CD4-positive, CD25-positive, alpha-beta regulatory T cell (primary cell): ENCODE results near the gene MRPL34. TPM values are rescaled to one million over a fixed set of nuclear protein-coding genes. Genes with fewer than 3 reads are reported as not detected.

ENCODE experiments used
- ATAC-seq, 2 donors: fragments of 150-1000 bp; cut with Tn5 transposase; one replicate each; pipeline ENCODE4 v1.10.0; 2021; ENCODE audit warnings: low read depth in 2 of 2, moderate number of reproducible peaks in 2 of 2, moderate library complexity in 1 of 2
- DNase-seq, 3 donors: peaks; one replicate each; pipeline versions ENCODE4 v3.0.0 to v3.0.0-alpha.2; 2012 to 2022; ENCODE audit warnings: mixed read lengths in 1 of 3
- H3K27ac ChIP-seq: one replicate; pipeline ENCODE4 v1.7.0; 2013; ENCODE audit warnings: mild to moderate bottlenecking, low read length; ENCODE audit not compliant: insufficient read depth, poor library complexity, severe bottlenecking
- H3K27me3 ChIP-seq: one replicate; pipeline ENCODE4 v1.7.0; 2013; ENCODE audit warnings: low read length; ENCODE audit not compliant: control insufficient read depth, insufficient read depth
- H3K36me3 ChIP-seq: one replicate; pipeline ENCODE4 v1.7.0; 2013; ENCODE audit warnings: mild to moderate bottlenecking, low read length, moderate library complexity; ENCODE audit not compliant: control insufficient read depth, insufficient read depth
- H3K4me1 ChIP-seq: 2 replicates; pipeline ENCODE4 v1.7.0; 2013; ENCODE audit warnings: mild to moderate bottlenecking, low read length; ENCODE audit not compliant: insufficient read depth, control insufficient read depth, poor library complexity, severe bottlenecking
- H3K4me3 ChIP-seq: one replicate; pipeline ENCODE4 v1.7.0; 2013; ENCODE audit warnings: low read depth, mild to moderate bottlenecking, low read length, moderate library complexity
- H3K9me3 ChIP-seq, 2 experiments: 1 replicate in 1 of 2; 2 replicates in 1 of 2; pipeline ENCODE4 v1.7.0; 2013; ENCODE audit warnings: low read length in 2 of 2, mild to moderate bottlenecking in 1 of 2, moderate library complexity in 1 of 2; ENCODE audit not compliant: control insufficient read depth in 2 of 2
- H3K27ac Mint-ChIP-seq, 3 donors: one replicate each; pipeline ENCODE4 v1.8.0; 2020 to 2022; ENCODE audit warnings: mild to moderate bottlenecking in 3 of 3, mixed read lengths in 3 of 3, moderate library complexity in 2 of 3
- H3K27me3 Mint-ChIP-seq: one replicate; pipeline ENCODE4 v1.8.0; 2022; ENCODE audit warnings: mild to moderate bottlenecking, mixed read lengths
- H3K36me3 Mint-ChIP-seq: one replicate; pipeline ENCODE4 v1.8.0; 2020; ENCODE audit warnings: mixed read lengths
- H3K4me1 Mint-ChIP-seq, 4 donors: one replicate each; pipeline ENCODE4 v1.8.0; 2020 to 2022; ENCODE audit warnings: mixed read lengths in 4 of 4, mild to moderate bottlenecking in 1 of 4
- H3K4me3 Mint-ChIP-seq, 4 donors: one replicate each; pipeline ENCODE4 v1.8.0; 2020 to 2022; ENCODE audit warnings: mild to moderate bottlenecking in 4 of 4, mixed read lengths in 4 of 4, moderate library complexity in 3 of 4
- H3K9me3 Mint-ChIP-seq, 7 donors: one replicate each; pipeline ENCODE4 v1.8.0; 2020 to 2022; ENCODE audit warnings: mixed read lengths in 7 of 7, mild to moderate bottlenecking in 3 of 7, moderate library complexity in 2 of 7
- polyA plus RNA-seq, 4 donors: library from polyadenylated mRNA; unstranded; fragments of 300-500 nt; fragmentation: Illumina TruSeq; gene quantifications; one replicate each; pipeline ENCODE4 v1.2.3, GENCODE V29; 2021
- total RNA-seq: library from RNA; stranded (reverse); gene quantifications from one replicate; pipeline ENCODE4 v1.2.3, GENCODE V29; 2022

Gene MRPL34
- total and polyA plus RNA-seq, 5 donors from 2014 or later = 37.1 to 248 (median 231) TPM

GRCh38 chr19:17279436-17279835 lies 26.2 kb upstream of the MRPL34 start:
- DNase-seq = no peak
- no peak overlapping the region for H3K27ac Mint-ChIP-seq
- H3K9me3 ChIP-seq = no peaks in the 10 kb centered on the region
- ATAC-seq = no peak
- H3K9me3 Mint-ChIP-seq = no peaks in the 10 kb centered on the region
- H3K27me3 Mint-ChIP-seq = no peaks in the 10 kb centered on the region
- peaks cover 31% of the 10 kb centered on the region for H3K36me3 ChIP-seq
- no peak overlapping the region for H3K4me3 ChIP-seq
- peaks cover 0 to 11% (median 2%) of the 10 kb centered on the region in 4 donors for H3K4me1 Mint-ChIP-seq
- H3K4me1 ChIP-seq = peaks cover 15% of the 10 kb centered on the region
- no peaks in the 10 kb centered on the region for H3K27me3 ChIP-seq
- no peak overlapping the region for H3K27ac ChIP-seq
- H3K36me3 Mint-ChIP-seq = peaks cover 19% of the 10 kb centered on the region
- H3K4me3 Mint-ChIP-seq = peak overlapping the region in 1 of 4 donors; percentile 32

DNA sequence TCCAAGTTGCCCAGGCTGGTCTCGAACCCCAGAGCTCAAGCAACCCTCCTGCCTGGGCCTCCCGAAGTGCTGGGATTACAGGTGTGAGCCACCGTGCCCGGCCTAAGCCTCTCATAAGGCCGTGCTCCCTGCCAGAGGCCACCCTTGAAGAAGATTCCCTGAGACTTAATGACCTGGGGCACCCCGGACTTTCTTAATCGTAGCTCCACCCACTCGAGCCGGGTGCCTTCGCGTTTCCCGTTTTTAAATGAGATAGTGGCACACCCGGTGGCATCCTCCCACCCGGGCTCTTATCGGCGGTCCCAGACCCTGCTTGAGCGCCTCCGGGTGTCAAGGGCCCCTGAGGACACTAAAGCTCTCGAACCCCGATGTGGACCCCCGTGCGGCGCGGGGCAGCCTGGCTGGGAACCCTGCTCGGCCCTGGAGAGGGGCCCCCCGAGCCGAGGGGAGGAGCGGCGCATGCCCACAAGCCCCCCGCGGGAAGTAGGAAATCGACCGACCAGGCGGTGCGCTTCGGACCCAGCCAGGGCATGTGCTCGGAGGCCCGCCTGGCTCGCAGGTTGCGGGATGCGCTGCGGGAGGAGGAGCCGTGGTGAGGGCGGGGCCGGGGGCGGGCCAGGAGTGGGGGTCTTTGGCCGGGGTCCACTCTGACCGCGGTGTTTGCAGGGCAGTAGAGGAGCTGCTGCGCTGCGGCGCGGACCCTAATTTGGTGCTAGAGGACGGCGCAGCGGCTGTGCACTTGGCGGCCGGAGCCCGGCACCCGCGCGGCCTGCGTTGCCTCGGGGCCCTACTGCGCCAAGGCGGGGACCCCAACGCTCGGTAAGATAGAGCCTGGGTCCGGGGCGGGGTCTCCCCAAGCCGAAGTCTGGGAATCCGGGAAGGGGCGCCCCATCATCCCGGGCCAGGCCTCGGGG lies 24.0 kb upstream of the MRPL34 start, which contains the start of gene ANKLE1:
ANKLE1 (plus strand) TSS at position 511 of the 914 bp plus-strand sequence; CDS start at position 531, 20 bp downstream.
- Mint-ChIP-seq H3K4me1 (peaks cover 0 to 11% (median 2%) of the 10 kb centered on the region in 4 donors), H3K4me3 (peak within 1 kb of the TSS; percentile 60 to 91 (median 79)), H3K9me3 (no peaks in the 10 kb centered on the region), H3K27ac (no peak within 1 kb of the TSS), H3K36me3 (peaks cover 10% of the 10 kb centered on the region), H3K27me3 (no peaks in the 10 kb centered on the region)
- H3K27ac ChIP-seq = no peak within 1 kb of the TSS
- ATAC-seq (peak in 1 of 2 donors; percentile 34), DNase-seq (peak in 1 of 3 donors; percentile 56)
- no peaks in the 10 kb centered on the region for H3K27me3 ChIP-seq
- no peaks in the 10 kb centered on the region for H3K9me3 ChIP-seq
- peaks cover 15% of the 10 kb centered on the region for H3K4me1 ChIP-seq
- H3K4me3 ChIP-seq = peak within 1 kb of the TSS; percentile 15
- peaks cover 13% of the 10 kb centered on the region for H3K36me3 ChIP-seq

- H3K27me3 Mint-ChIP-seq = no peaks in the 10 kb centered on the region
- ATAC-seq = peak; percentile 87 to 88
- peak overlapping the region; percentile 15 for H3K4me3 ChIP-seq
- peaks cover 6% of the 10 kb centered on the region for H3K36me3 ChIP-seq
- peaks cover 15% of the 10 kb centered on the region for H3K4me1 ChIP-seq
- peak; percentile 64 to 80 (median 74) for DNase-seq
- H3K4me3 Mint-ChIP-seq = peak overlapping the region; percentile 60 to 91 (median 79)
- no peaks in the 10 kb centered on the region for H3K27me3 ChIP-seq
- H3K27ac Mint-ChIP-seq = no peak overlapping the region
- peaks cover 2% of the 10 kb centered on the region for H3K36me3 Mint-ChIP-seq
- H3K9me3 Mint-ChIP-seq = no peaks in the 10 kb centered on the region
- H3K27ac ChIP-seq = no peak overlapping the region
- H3K4me1 Mint-ChIP-seq = peaks cover 0 to 11% (median 2%) of the 10 kb centered on the region in 4 donors
- no peaks in the 10 kb centered on the region for H3K9me3 ChIP-seq
Measured at GRCh38 chr19:17282488-17283125, 23.1 kb upstream of the MRPL34 start.

- no peak overlapping the region for H3K27ac ChIP-seq
- Mint-ChIP-seq H3K27me3 (peaks cover 5% of the 10 kb centered on the region), H3K4me3 (no peak overlapping the region), H3K36me3 (peaks cover 2% of the 10 kb centered on the region), H3K9me3 (no peaks in the 10 kb centered on the region), H3K27ac (no peak overlapping the region), H3K4me1 (peaks cover 0 to 11% (median 2%) of the 10 kb centered on the region in 4 donors)
- H3K4me1 ChIP-seq = peaks cover 15% of the 10 kb centered on the region
- ATAC-seq (no peak), DNase-seq (no peak)
- peaks cover 4% of the 10 kb centered on the region for H3K36me3 ChIP-seq
- no peaks in the 10 kb centered on the region for H3K9me3 ChIP-seq
- H3K27me3 ChIP-seq = no peaks in the 10 kb centered on the region
- no peak overlapping the region for H3K4me3 ChIP-seq
Measured at GRCh38 chr19:17283504-17283996, 22.1 kb upstream of the MRPL34 start.

GRCh38 chr19:17285415-17286135 lies 20.1 kb upstream of the MRPL34 start:
- H3K36me3 ChIP-seq = no peaks in the 10 kb centered on the region
- H3K36me3 Mint-ChIP-seq = no peaks in the 10 kb centered on the region
- H3K4me1 ChIP-seq = peaks cover 15% of the 10 kb centered on the region
- no peak for ATAC-seq
- no peak overlapping the region for H3K4me3 Mint-ChIP-seq
- H3K9me3 Mint-ChIP-seq = peaks cover 0 to 1% (median 0%) of the 10 kb centered on the region in 7 donors
- DNase-seq = no peak
- H3K4me3 ChIP-seq = no peak overlapping the region
- H3K27me3 Mint-ChIP-seq = peaks cover 11% of the 10 kb centered on the region
- no peak overlapping the region for H3K27ac Mint-ChIP-seq
- no peaks in the 10 kb centered on the region for H3K9me3 ChIP-seq
- peaks cover 0 to 11% (median 2%) of the 10 kb centered on the region in 4 donors for H3K4me1 Mint-ChIP-seq
- H3K27me3 ChIP-seq = no peaks in the 10 kb centered on the region
- H3K27ac ChIP-seq = no peak overlapping the region

DNA sequence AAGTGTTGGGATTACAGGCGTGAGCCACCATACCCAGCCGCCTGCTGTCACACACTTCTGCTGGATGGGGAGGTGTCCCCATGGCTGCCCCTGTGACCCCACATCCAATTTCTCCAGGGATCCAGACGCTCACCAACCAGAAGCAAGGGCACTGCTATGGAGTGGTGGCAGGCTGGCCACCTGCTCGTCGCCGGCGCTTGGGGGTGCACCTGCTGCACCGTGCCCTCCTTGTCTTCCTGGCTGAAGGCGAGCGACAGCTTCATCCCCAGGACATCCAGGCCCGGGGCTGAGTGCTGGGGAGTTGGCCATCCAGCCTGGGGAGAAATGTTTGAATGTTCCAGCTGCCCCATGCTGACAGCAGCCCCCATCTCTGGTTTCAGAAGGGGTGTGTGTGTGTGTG lies 19.4 kb upstream of the MRPL34 start:
- Histone ChIP-seq H3K4me3 (no peak overlapping the region), H3K36me3 (no peaks in the 10 kb centered on the region), H3K4me1 (peaks cover 14% of the 10 kb centered on the region), H3K27ac (no peak overlapping the region), H3K9me3 (no peaks in the 10 kb centered on the region), H3K27me3 (no peaks in the 10 kb centered on the region)
- DNase-seq (no peak), ATAC-seq (no peak)
- Mint-ChIP-seq H3K27ac (no peak overlapping the region), H3K9me3 (peaks cover 0 to 1% (median 0%) of the 10 kb centered on the region in 7 donors), H3K4me3 (no peak overlapping the region), H3K36me3 (no peaks in the 10 kb centered on the region), H3K4me1 (peaks cover 0 to 9% (median 2%) of the 10 kb centered on the region in 4 donors), H3K27me3 (peaks cover 11% of the 10 kb centered on the region)

DNA sequence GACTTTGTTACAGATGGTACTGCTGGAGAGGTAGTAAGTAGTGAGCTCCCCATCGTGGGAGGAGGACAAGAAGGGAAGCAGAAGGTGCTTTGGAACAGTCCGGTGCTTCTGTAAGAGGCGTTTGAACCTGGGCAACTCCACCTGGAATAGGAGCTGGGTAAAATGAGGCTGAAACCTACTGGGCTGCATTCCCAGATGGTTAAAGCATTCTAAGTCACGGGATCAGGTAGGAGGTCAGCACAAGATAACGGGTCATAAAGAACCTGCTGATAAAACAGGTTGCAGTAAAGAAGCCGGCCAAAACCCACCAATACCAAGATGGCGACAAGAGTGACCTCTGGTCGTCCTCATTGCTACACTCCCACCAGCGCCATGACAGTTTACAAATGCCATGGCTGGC lies 18.9 kb upstream of the MRPL34 start:
- no peak overlapping the region for H3K4me3 ChIP-seq
- DNase-seq (no peak), ATAC-seq (no peak)

More for the DNA sequence above, 18.9 kb upstream of the MRPL34 start:
- no peak overlapping the region for H3K4me3 Mint-ChIP-seq
- H3K27me3 Mint-ChIP-seq = peaks cover 11% of the 10 kb centered on the region
- Histone ChIP-seq H3K4me1 (peaks cover 10% of the 10 kb centered on the region), H3K9me3 (no peaks in the 10 kb centered on the region), H3K27ac (no peak overlapping the region), H3K36me3 (no peaks in the 10 kb centered on the region), H3K27me3 (no peaks in the 10 kb centered on the region)
- peaks cover 0 to 6% (median 2%) of the 10 kb centered on the region in 4 donors for H3K4me1 Mint-ChIP-seq
- H3K9me3 Mint-ChIP-seq = peaks cover 0 to 1% (median 0%) of the 10 kb centered on the region in 7 donors
- no peak overlapping the region for H3K27ac Mint-ChIP-seq
- H3K36me3 Mint-ChIP-seq = no peaks in the 10 kb centered on the region
